ENCODE results near the gene KIFC3.

Gene KIFC3

GRCh38 chr16:57711993-57712392, 90.3 kb downstream of the KIFC3 start:
- DNase-seq (ENCODE audit: low read depth), result no peak
- no peak overlapping the region for H3K4me3 ChIP-seq (ENCODE audit: low read depth, low read length)
- TF ChIP-seq CTCF (IDR thresholded peaks at IDR 0.05; ENCODE audit: low read depth, low read length, missing control alignments), result no peak

GRCh38 chr16:57711346-57711745, 90.9 kb downstream of the KIFC3 start:
- H3K4me3 ChIP-seq (ENCODE audit: low read depth, low read length), result no peak overlapping the region
- no peak for TF ChIP-seq CTCF (IDR thresholded peaks at IDR 0.05; ENCODE audit: low read depth, low read length, missing control alignments)
- no peak for DNase-seq (ENCODE audit: low read depth)

GRCh38 chr16:57709663-57710062, 92.6 kb downstream of the KIFC3 start:
- H3K4me3 ChIP-seq (ENCODE audit: low read depth, low read length), result no peak overlapping the region
- no peak for DNase-seq (ENCODE audit: low read depth)
- no peak for TF ChIP-seq CTCF (IDR thresholded peaks at IDR 0.05; ENCODE audit: low read depth, low read length, missing control alignments)

All from GM12864 (cell line).